GM20000 (cell line): ENCODE results near the gene MPST.

Experiments
- DNase-seq: peaks from one replicate; pipeline ENCODE4 v3.0.0; 2012; ENCODE audit warnings: low spot score
- TF ChIP-seq, protein P1 (sequence below): IDR thresholded peaks from 2 replicates; pipeline ENCODE4 v1.5.1; 2012; ENCODE audit warnings: mild to moderate bottlenecking, control low read depth; ENCODE audit errors: extremely low read depth, missing control alignments

MPST gene

DNA sequence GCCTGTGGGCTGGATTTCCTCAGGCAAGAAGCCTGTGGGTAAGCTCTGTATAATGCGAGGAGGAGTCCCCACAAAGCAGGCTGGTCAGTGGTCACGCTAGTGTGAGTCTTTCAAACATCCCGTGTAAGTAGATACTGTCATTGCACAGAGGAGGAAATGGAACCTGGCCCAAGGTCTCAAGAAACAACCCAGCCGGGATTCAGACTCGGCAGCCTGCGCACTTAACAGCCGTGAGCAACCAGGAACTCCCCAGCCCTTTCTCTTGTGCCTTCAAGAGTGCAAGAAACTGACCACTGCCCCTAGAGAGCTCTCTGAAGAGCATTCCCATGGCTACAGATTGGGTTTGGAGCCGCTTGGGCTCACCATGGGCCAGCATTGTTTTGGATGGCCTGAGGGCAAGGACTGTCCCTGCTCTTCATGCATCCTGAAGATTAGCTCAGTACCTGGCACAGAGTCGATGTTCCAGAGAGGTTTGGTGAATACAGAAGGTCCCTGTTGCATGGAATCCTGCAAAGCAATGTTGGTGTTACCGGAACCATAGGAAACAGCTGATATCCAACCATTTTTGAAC, 6.0 kb downstream of the MPST start:
- TF ChIP-seq, protein P1, sequence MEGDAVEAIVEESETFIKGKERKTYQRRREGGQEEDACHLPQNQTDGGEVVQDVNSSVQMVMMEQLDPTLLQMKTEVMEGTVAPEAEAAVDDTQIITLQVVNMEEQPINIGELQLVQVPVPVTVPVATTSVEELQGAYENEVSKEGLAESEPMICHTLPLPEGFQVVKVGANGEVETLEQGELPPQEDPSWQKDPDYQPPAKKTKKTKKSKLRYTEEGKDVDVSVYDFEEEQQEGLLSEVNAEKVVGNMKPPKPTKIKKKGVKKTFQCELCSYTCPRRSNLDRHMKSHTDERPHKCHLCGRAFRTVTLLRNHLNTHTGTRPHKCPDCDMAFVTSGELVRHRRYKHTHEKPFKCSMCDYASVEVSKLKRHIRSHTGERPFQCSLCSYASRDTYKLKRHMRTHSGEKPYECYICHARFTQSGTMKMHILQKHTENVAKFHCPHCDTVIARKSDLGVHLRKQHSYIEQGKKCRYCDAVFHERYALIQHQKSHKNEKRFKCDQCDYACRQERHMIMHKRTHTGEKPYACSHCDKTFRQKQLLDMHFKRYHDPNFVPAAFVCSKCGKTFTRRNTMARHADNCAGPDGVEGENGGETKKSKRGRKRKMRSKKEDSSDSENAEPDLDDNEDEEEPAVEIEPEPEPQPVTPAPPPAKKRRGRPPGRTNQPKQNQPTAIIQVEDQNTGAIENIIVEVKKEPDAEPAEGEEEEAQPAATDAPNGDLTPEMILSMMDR = no peak
- no peak for DNase-seq

DNA sequence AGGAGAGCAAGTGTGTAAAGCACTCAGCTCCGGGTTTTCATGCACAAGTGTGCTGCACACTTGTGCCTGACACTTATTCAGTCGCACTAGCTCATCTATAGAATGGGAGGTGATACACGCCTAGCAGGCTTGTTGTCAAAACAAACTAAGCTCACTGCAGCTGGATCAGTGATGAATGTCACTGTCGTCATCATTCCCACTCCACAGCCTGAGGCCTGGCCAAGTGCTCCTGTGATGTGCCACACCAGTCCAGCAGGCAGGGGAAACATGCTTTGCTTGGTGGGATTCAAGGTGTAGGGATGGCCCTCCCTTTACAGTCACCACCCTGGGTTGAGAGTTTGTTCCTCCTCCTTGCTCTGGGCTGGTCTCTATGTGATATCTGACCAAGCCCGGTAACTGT, 6.8 kb downstream of the MPST start:
- TF ChIP-seq, protein P1 = no peak
- no peak for DNase-seq

- no peak for DNase-seq
- TF ChIP-seq, protein P1 = no peak
These were observed 8.0 kb downstream of the MPST start for GRCh38 chr22:37027556-37027955.

- DNase-seq = no peak
- TF ChIP-seq, protein P1 = no peak
These were observed 9.4 kb downstream of the MPST start for GRCh38 chr22:37028692-37029674.

DNA sequence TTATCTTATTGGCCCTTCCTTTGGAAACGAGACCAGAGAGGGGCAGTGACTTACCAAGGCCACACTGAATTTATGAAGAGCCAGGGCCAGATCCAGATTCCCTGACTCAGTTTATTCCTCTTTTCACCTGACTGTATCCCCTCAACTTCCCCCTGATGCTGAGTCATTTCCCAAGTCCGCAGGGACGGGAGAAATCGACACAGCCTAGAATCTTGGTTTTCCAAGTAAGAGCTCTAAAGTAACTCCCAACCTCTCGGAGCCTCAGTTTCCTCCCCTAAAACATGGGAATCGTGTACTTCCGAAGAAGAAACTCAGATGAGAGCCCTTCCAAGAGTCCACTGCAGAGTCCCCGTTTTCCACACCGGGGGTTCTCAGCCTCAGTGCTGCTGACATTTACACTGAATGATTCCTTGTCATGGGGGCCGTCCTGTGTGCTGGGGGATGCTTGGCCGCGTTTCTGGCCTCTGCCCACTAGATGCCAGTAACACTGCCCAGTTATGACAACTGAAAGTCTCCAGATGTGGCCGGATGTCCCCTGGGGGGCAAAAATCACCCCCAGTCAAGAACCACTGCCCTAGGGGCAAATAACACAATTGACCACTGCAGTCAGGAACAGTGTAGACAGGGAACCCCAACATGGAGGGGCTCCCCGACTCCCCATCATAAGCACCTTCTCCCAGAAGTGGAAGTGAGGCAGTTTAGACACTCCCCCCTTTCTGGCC, 11.2 kb downstream of the MPST start:
- TF ChIP-seq, protein P1 = no peak
- no peak for DNase-seq

GRCh38 chr22:37032134-37032534, 12.6 kb downstream of the MPST start:
- DNase-seq = no peak
- TF ChIP-seq, protein P1 = no peak
